ENCODE data around the gene PLD5.

Gene PLD5

GRCh38 chr1:242089911-242090310, 434.6 kb downstream of the PLD5 start:
- FAIRE-seq: no peak

GRCh38 chr1:242088875-242089274, 435.6 kb downstream of the PLD5 start:
- FAIRE-seq: no peak
- no peak for TF ChIP-seq CTCF (IDR thresholded peaks at IDR 0.05; ENCODE audit: insufficient read depth, missing control alignments)
- DNase-seq (ENCODE audit: insufficient read length, low spot score): no peak

More at GRCh38 chr1:242089911-242090310, 434.6 kb downstream of the PLD5 start:
- no peak for DNase-seq (ENCODE audit: insufficient read length, low spot score)
- no peak for TF ChIP-seq CTCF (IDR thresholded peaks at IDR 0.05; ENCODE audit: insufficient read depth, missing control alignments)

GRCh38 chr1:242086706-242087105, 437.8 kb downstream of the PLD5 start:
- no peak for FAIRE-seq
- no peak for TF ChIP-seq CTCF (IDR thresholded peaks at IDR 0.05; ENCODE audit: insufficient read depth, missing control alignments)
- no peak for DNase-seq (ENCODE audit: insufficient read length, low spot score)

GRCh38 chr1:242086093-242086492, 438.4 kb downstream of the PLD5 start:
- DNase-seq (ENCODE audit: insufficient read length, low spot score) (no peak), FAIRE-seq (no peak)
- no peak for TF ChIP-seq CTCF (IDR thresholded peaks at IDR 0.05; ENCODE audit: insufficient read depth, missing control alignments)

- no peak for FAIRE-seq
- no peak for DNase-seq (ENCODE audit: insufficient read length, low spot score)
- no peak for TF ChIP-seq CTCF (IDR thresholded peaks at IDR 0.05; ENCODE audit: insufficient read depth, missing control alignments)
Observed at GRCh38 chr1:242083742-242084141, 440.8 kb downstream of the PLD5 start.

GRCh38 chr1:242081446-242081845, 443.1 kb downstream of the PLD5 start:
- no peak for FAIRE-seq
- DNase-seq (ENCODE audit: insufficient read length, low spot score): no peak
- TF ChIP-seq CTCF (IDR thresholded peaks at IDR 0.05; ENCODE audit: insufficient read depth, missing control alignments): no peak

- DNase-seq (ENCODE audit: insufficient read length, low spot score): no peak
- no peak for FAIRE-seq
Observed at GRCh38 chr1:242065813-242066212, 458.7 kb downstream of the PLD5 start.

More at GRCh38 chr1:242065813-242066212, 458.7 kb downstream of the PLD5 start:
- TF ChIP-seq CTCF (IDR thresholded peaks at IDR 0.05; ENCODE audit: insufficient read depth, missing control alignments): no peak

Measured in D721Med (cell line).